ENCODE measurements around the gene STRIP1. TPM values are rescaled to one million over a fixed set of nuclear protein-coding genes. Genes with fewer than 3 reads are reported as not detected.

The STRIP1 gene
- total and polyA plus RNA-seq, 4 donors, result 5.8 to 22.8 (median 13.2) TPM

- no peak overlapping the region for H3K9ac ChIP-seq (ENCODE audit: low read depth in 1 of 2, low read length in 2 of 2)
- H3K4me3 ChIP-seq (ENCODE audit: low read depth in 1 of 3, low read length in 3 of 3), result no peak overlapping the region
- H3K27me3 ChIP-seq (ENCODE audit: control insufficient read depth in 4 of 4, insufficient read depth in 4 of 4, low read length in 3 of 4), result no peaks in the 10 kb centered on the region
- TF ChIP-seq, protein P1, sequence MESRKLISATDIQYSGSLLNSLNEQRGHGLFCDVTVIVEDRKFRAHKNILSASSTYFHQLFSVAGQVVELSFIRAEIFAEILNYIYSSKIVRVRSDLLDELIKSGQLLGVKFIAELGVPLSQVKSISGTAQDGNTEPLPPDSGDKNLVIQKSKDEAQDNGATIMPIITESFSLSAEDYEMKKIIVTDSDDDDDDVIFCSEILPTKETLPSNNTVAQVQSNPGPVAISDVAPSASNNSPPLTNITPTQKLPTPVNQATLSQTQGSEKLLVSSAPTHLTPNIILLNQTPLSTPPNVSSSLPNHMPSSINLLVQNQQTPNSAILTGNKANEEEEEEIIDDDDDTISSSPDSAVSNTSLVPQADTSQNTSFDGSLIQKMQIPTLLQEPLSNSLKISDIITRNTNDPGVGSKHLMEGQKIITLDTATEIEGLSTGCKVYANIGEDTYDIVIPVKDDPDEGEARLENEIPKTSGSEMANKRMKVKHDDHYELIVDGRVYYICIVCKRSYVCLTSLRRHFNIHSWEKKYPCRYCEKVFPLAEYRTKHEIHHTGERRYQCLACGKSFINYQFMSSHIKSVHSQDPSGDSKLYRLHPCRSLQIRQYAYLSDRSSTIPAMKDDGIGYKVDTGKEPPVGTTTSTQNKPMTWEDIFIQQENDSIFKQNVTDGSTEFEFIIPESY (IDR thresholded peaks at IDR 0.05), result no peak
- TF ChIP-seq SP1 (IDR thresholded peaks at IDR 0.05) (no peak), HNF4A (conservative IDR thresholded peaks at IDR 0.05) (peak; percentile 51 to 59)
- no peak overlapping the region for H3K27ac ChIP-seq (ENCODE audit: low read depth in 1 of 2, low read length in 2 of 2)
- DNase-seq (ENCODE audit: low spot score), result no peak
- H3K36me3 ChIP-seq (ENCODE audit: control insufficient read depth in 4 of 4, insufficient read depth in 3 of 4, low read depth in 1 of 4, low read length in 3 of 4), result peaks cover 11 to 90% (median 69%) of the 10 kb centered on the region in 4 donors
- no peaks in the 10 kb centered on the region for H3K9me3 ChIP-seq (ENCODE audit: control insufficient read depth in 4 of 4, low read length in 3 of 4)
- 75% methylated on average over 5 of the region's 5 CpGs for WGBS
- H3K4me1 ChIP-seq (ENCODE audit: control insufficient read depth in 4 of 4, insufficient read depth in 4 of 4, low read length in 3 of 4), result peaks cover 0 to 3% (median 0%) of the 10 kb centered on the region in 4 donors
Measured at GRCh38 chr1:110048240-110048639, 13.8 kb downstream of the STRIP1 start.

DNA sequence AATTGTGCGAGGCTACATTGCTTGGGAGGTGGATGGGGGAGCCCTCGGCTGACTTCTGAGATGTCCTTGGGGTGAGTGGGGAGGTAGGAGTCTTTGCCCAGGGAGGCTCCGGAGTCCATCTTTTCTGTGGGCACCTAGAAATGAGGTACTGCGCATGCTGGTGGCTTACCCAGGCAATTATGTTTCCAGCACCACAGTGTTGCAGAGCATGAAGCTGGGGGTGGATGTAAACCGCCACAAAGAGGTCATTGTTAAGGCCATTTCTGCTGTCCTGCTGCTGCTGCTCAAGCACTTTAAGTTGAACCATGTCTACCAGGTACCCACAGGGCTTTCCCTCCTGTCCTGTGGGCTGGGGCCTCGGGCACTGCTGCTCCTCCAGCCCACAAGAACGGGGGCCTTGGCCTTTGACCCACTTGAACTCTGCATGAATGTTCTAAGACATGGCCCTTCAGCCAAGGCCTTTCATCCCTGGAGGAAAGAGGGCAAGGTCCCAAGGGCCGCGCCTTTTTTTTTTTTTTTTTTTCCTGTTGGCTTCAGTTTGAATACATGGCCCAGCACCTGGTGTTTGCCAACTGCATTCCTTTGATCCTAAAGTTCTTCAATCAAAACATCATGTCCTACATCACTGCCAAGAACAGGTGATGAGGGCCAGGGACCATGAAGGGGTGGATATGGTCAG lies 14.6 kb downstream of the STRIP1 start:
- no peaks in the 10 kb centered on the region for H3K27me3 ChIP-seq (ENCODE audit: control insufficient read depth in 4 of 4, insufficient read depth in 4 of 4, low read length in 3 of 4)
- DNase-seq (ENCODE audit: low spot score), result no peak
- H3K27ac ChIP-seq (ENCODE audit: low read depth in 1 of 2, low read length in 2 of 2), result no peak overlapping the region
- H3K4me1 ChIP-seq (ENCODE audit: control insufficient read depth in 4 of 4, insufficient read depth in 4 of 4, low read length in 3 of 4), result peaks cover 0 to 3% (median 0%) of the 10 kb centered on the region in 4 donors
- no peaks in the 10 kb centered on the region for H3K9me3 ChIP-seq (ENCODE audit: control insufficient read depth in 4 of 4, low read length in 3 of 4)
- H3K9ac ChIP-seq (ENCODE audit: low read depth in 1 of 2, low read length in 2 of 2), result no peak overlapping the region
- TF ChIP-seq GABPA (IDR thresholded peaks at IDR 0.05 in 1 of 2, conservative IDR thresholded peaks at IDR 0.05 in 1 of 2), result no peak
- no peak for TF ChIP-seq RXRA (IDR thresholded peaks at IDR 0.05)
- no peak for TF ChIP-seq YY1 (IDR thresholded peaks at IDR 0.05)
- no peak for TF ChIP-seq HNF4G (IDR thresholded peaks at IDR 0.05)
- TF ChIP-seq SP1 (IDR thresholded peaks at IDR 0.05), result no peak
- no peak for TF ChIP-seq NR2F2 (IDR thresholded peaks at IDR 0.05)
- TF ChIP-seq, protein P2, sequence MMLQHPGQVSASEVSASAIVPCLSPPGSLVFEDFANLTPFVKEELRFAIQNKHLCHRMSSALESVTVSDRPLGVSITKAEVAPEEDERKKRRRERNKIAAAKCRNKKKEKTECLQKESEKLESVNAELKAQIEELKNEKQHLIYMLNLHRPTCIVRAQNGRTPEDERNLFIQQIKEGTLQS (IDR thresholded peaks at IDR 0.05), result no peak
- TF ChIP-seq, protein P3, sequence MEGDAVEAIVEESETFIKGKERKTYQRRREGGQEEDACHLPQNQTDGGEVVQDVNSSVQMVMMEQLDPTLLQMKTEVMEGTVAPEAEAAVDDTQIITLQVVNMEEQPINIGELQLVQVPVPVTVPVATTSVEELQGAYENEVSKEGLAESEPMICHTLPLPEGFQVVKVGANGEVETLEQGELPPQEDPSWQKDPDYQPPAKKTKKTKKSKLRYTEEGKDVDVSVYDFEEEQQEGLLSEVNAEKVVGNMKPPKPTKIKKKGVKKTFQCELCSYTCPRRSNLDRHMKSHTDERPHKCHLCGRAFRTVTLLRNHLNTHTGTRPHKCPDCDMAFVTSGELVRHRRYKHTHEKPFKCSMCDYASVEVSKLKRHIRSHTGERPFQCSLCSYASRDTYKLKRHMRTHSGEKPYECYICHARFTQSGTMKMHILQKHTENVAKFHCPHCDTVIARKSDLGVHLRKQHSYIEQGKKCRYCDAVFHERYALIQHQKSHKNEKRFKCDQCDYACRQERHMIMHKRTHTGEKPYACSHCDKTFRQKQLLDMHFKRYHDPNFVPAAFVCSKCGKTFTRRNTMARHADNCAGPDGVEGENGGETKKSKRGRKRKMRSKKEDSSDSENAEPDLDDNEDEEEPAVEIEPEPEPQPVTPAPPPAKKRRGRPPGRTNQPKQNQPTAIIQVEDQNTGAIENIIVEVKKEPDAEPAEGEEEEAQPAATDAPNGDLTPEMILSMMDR (IDR thresholded peaks at IDR 0.05; ENCODE audit: low read depth, low read length, missing input control), result no peak
- no peak for TF ChIP-seq HNF4A (conservative IDR thresholded peaks at IDR 0.05)
- no peak for TF ChIP-seq EGR1 (IDR thresholded peaks at IDR 0.05; ENCODE audit: low read depth in 2 of 2)
- TF ChIP-seq REST (IDR thresholded peaks at IDR 0.05), result no peak
- peaks cover 8 to 84% (median 65%) of the 10 kb centered on the region in 4 donors for H3K36me3 ChIP-seq (ENCODE audit: control insufficient read depth in 4 of 4, insufficient read depth in 3 of 4, low read depth in 1 of 4, low read length in 3 of 4)
- WGBS, result 88% methylated on average over 9 of the region's 9 CpGs
- no peak overlapping the region for H3K4me3 ChIP-seq (ENCODE audit: low read depth in 1 of 3, low read length in 3 of 3)
